EL (cell line): ENCODE measurements around the gene NLGN4X.

Source experiments
- DNase-seq: peaks from one replicate; pipeline ENCODE4 v3.0.0-alpha.2; 2016

Gene NLGN4X

GRCh38 chrX:5842601-5843000, 386.1 kb downstream of the NLGN4X start:
- no peak for DNase-seq
